Hepatocyte (in vitro differentiated cells): ENCODE measurements around the gene MAB21L1.

ENCODE experiments used
- CTCF ChIP-seq: fragments of 200-600 bp; sonication (generic); IDR thresholded peaks from 2 replicates; pipeline ENCODE4 v1.5.1; 2016; ENCODE audit warnings: antibody characterized with exemption, mild to moderate bottlenecking; ENCODE audit not compliant: poor library complexity
- EZH2 ChIP-seq: fragments of 200-600 bp; sonication (generic); IDR thresholded peaks from 2 replicates; pipeline ENCODE4 v1.6.1; 2016; ENCODE audit warnings: antibody characterized with exemption, mild to moderate bottlenecking, borderline replicate concordance
- EZH2phosphoT487 ChIP-seq: fragments of 200-600 bp; sonication (generic); IDR thresholded peaks from one replicate; pipeline ENCODE4 v1.6.1; 2018; ENCODE audit warnings: antibody characterized with exemption, mild to moderate bottlenecking, low read depth, moderate library complexity; ENCODE audit not compliant: unreplicated experiment, severe bottlenecking

- TF ChIP-seq EZH2: no peak
- TF ChIP-seq CTCF: no peak
- TF ChIP-seq EZH2phosphoT487: no peak
Observed at GRCh38 chr13:35479706-35480105, 3.2 kb upstream of the MAB21L1 start.
